SK-N-SH (cell line): Measurements from ENCODE around the gene SEBOX. TPM values are rescaled to one million over a fixed set of nuclear protein-coding genes. Genes with fewer than 3 reads are reported as not detected.
A peak's percentile ranks its signal among the peaks of the same experiment; 100 is the strongest.

Experiments used
- CTCF ChIA-PET: fragments of 300-600, 350-600 bp; formaldehyde crosslinking; extraction: SDS; loops from one replicate; lab custom pipeline; 2021; lab: Yijun Ruan, JAX
- POLR2A ChIA-PET: fragments of 350-600 bp; sonication (Branson Sonifier 250); formaldehyde crosslinking; extraction: SDS; loops from one replicate; lab custom pipeline; 2020; ENCODE audit warnings: antibody characterized with exemption, inconsistent platforms; lab: Yijun Ruan, JAX
- DNase-seq: peaks from one replicate; pipeline ENCODE4 v3.0.0; 2012
- H2AFZ ChIP-seq: fragments of 200-600 bp; sonication (generic); 2 replicates; pipeline ENCODE4 v1.8.1; 2016; ENCODE audit warnings: antibody characterized with exemption, mild to moderate bottlenecking, low read depth
- H3F3A ChIP-seq: fragments of 200-600 bp; sonication (generic); replicated peaks from 2 replicates; pipeline ENCODE3; 2016; ENCODE audit warnings: antibody characterized with exemption, mild to moderate bottlenecking; ENCODE audit not compliant: insufficient read depth
- H3K27ac ChIP-seq, 2 experiments: fragments of 200-500 bp in 1 of 2; fragments of 200-600 bp in 1 of 2; sonication (Bioruptor generic) in 1 of 2; sonication (generic), shearing (Covaris generic) in 1 of 2; 2 replicates each; pipeline versions ENCODE4 v1.5.1 to v1.6.1; 2014 to 2016; ENCODE audit warnings: low read depth in 2 of 2, inconsistent platforms in 1 of 2, low read length in 1 of 2, mild to moderate bottlenecking in 1 of 2, mixed read lengths in 1 of 2
- H3K27me3 ChIP-seq: fragments of 200-600 bp; sonication (generic), shearing (Covaris generic); 2 replicates; pipeline ENCODE4 v1.6.1; 2016; ENCODE audit warnings: mixed run types; ENCODE audit not compliant: insufficient read depth
- H3K36me3 ChIP-seq, 2 experiments: fragments of 200-500 bp in 1 of 2; fragments of 200-600 bp in 1 of 2; sonication (Bioruptor generic) in 1 of 2; sonication (generic) in 1 of 2; replicated peaks in 1 of 2; 2 replicates each; pipeline versions ENCODE3 to v1.5.1; 2014 to 2016; ENCODE audit warnings: low read length in 1 of 2, mild to moderate bottlenecking in 1 of 2; ENCODE audit not compliant: insufficient read depth in 2 of 2, control insufficient read depth in 1 of 2
- H3K4me1 ChIP-seq, 2 experiments: fragments of 200-500 bp in 1 of 2; fragments of 200-600 bp in 1 of 2; sonication (Bioruptor generic) in 1 of 2; sonication (generic), shearing (Covaris generic) in 1 of 2; 2 replicates each; pipeline versions ENCODE4 v1.5.1 to v1.6.1; 2014 to 2016; ENCODE audit warnings: low read depth in 1 of 2, low read length in 1 of 2, mixed run types in 1 of 2; ENCODE audit not compliant: insufficient read depth in 2 of 2, control insufficient read depth in 1 of 2
- H3K4me2 ChIP-seq: fragments of 200-600 bp; sonication (generic), shearing (Covaris generic); 2 replicates; pipeline ENCODE4 v1.6.1; 2017; ENCODE audit warnings: mixed run types
- H3K4me3 ChIP-seq, 2 experiments: fragments of 200-500 bp in 1 of 2; fragments of 200-600 bp in 1 of 2; sonication (Bioruptor generic) in 1 of 2; sonication (generic), shearing (Covaris generic) in 1 of 2; 2 replicates each; pipeline versions ENCODE4 v1.5.1 to v1.8.1; 2014 to 2016; ENCODE audit warnings: low read depth in 2 of 2, inconsistent platforms in 1 of 2, low read length in 1 of 2, mild to moderate bottlenecking in 1 of 2, mixed read lengths in 1 of 2, moderate library complexity in 1 of 2
- H3K79me2 ChIP-seq: fragments of 200-600 bp; sonication (generic); 2 replicates; pipeline ENCODE4 v1.8.1; 2017; ENCODE audit warnings: mild to moderate bottlenecking; ENCODE audit not compliant: insufficient read depth
- H3K9ac ChIP-seq: fragments of 200-600 bp; sonication (generic); 2 replicates; pipeline ENCODE4 v1.6.1; 2017; ENCODE audit warnings: mixed run types
- H3K9me2 ChIP-seq: fragments of 200-600 bp; sonication (generic); 2 replicates; pipeline ENCODE4 v1.6.1; 2017; ENCODE audit warnings: mixed run types
- H3K9me3 ChIP-seq: fragments of 200-600 bp; sonication (generic); 2 replicates; pipeline ENCODE4 v1.6.1; 2017; ENCODE audit warnings: mixed run types, mild to moderate bottlenecking, moderate library complexity
- H4K20me1 ChIP-seq: fragments of 200-600 bp; sonication (generic); 2 replicates; pipeline ENCODE4 v1.6.1; 2017; ENCODE audit warnings: mild to moderate bottlenecking, mixed run types; ENCODE audit not compliant: insufficient read depth
- ELF1 ChIP-seq: IDR thresholded peaks from 2 replicates; pipeline ENCODE4 v1.4.0; 2012
- EP300 ChIP-seq, 2 experiments: IDR thresholded peaks; 2 replicates each; pipeline versions ENCODE4 v1.4.0 to v1.6.1; 2012; ENCODE audit warnings: borderline replicate concordance in 1 of 2, low read depth in 1 of 2, low read length in 1 of 2
- GATA2 ChIP-seq: sonication (generic); formaldehyde crosslinking; IDR thresholded peaks from 2 replicates; pipeline ENCODE4 v1.5.0; 2020; ENCODE audit warnings: mild to moderate bottlenecking, missing genetic modification reagents
- IRF3 ChIP-seq: fragments of 150-350 bp; IDR thresholded peaks from 2 replicates; pipeline ENCODE4 v1.6.1; 2016; ENCODE audit warnings: mild to moderate bottlenecking, low read depth, low read length
- JUND ChIP-seq: IDR thresholded peaks from 2 replicates; pipeline ENCODE4 v1.4.0; 2012
- MAX ChIP-seq: IDR thresholded peaks from 2 replicates; pipeline ENCODE4 v1.4.0; 2012; ENCODE audit warnings: low read depth
- MEF2A ChIP-seq: IDR thresholded peaks from 2 replicates; pipeline ENCODE4 v1.4.0; 2012; ENCODE audit warnings: low read depth, borderline replicate concordance
- MXI1 ChIP-seq: IDR thresholded peaks from 2 replicates; pipeline ENCODE4 v1.6.1; 2012; ENCODE audit warnings: mild to moderate bottlenecking, low read depth, low read length, improper control_type of control experiment
- NFIC ChIP-seq: IDR thresholded peaks from 2 replicates; pipeline ENCODE4 v1.4.0; 2012; ENCODE audit warnings: borderline replicate concordance
- NRF1 ChIP-seq: IDR thresholded peaks from 2 replicates; pipeline ENCODE4 v1.6.1; 2012; ENCODE audit warnings: low read depth, mild to moderate bottlenecking, low read length
- RFX5 ChIP-seq: IDR thresholded peaks from 2 replicates; pipeline ENCODE4 v1.6.1; 2012; ENCODE audit warnings: mild to moderate bottlenecking, improper control_type of control experiment, low read length
- RXRA ChIP-seq: IDR thresholded peaks from 2 replicates; pipeline ENCODE4 v1.4.0; 2012; ENCODE audit warnings: low read depth, mild to moderate bottlenecking, borderline replicate concordance
- TEAD4 ChIP-seq: IDR thresholded peaks from 2 replicates; pipeline ENCODE4 v1.4.0; 2012; ENCODE audit warnings: mild to moderate bottlenecking, borderline replicate concordance; ENCODE audit not compliant: insufficient read depth
- USF1 ChIP-seq: IDR thresholded peaks from 2 replicates; pipeline ENCODE4 v1.4.0; 2012; ENCODE audit warnings: low read depth, borderline replicate concordance
- USF2 ChIP-seq: fragments of 150-350 bp; IDR thresholded peaks from 2 replicates; pipeline ENCODE4 v1.6.1; 2017; ENCODE audit warnings: antibody characterized with exemption, low read length, low read depth, borderline replicate concordance
- WGBS: methylation state at CpG from one replicate; pipeline ENCODE4 v1.1.6; 2017; ENCODE audit warnings: low lambda C conversion rate; 5-methylcytosine and 5-hydroxymethylcytosine counted together
- polyA plus RNA-seq, 3 experiments: library from polyadenylated mRNA; depleted of rRNA; stranded (reverse); fragments of >200 nt; gene quantifications; 2 replicates each; pipeline ENCODE4 v1.2.3, GENCODE V29; 2012

SEBOX gene
- polyA plus RNA-seq, 1 of the 3 experiments (the other 2 are of a cell fraction) = not detected

GRCh38 chr17:28406473-28406814 lies 41.4 kb upstream of the SEBOX start:
- H2AFZ ChIP-seq = peak overlapping the region; percentile 96

GRCh38 chr17:28405632-28406472 lies 40.9 kb upstream of the SEBOX start, which contains the start of gene SLC46A1:
Gene SLC46A1, minus strand, starts transcription at chr17:28406212. Its CDS starts 98 bp downstream, at chr17:28406114.
- Histone ChIP-seq H3K27ac (peak within 1 kb of the TSS; percentile 16 to 56; a peak in 3 of 4 replicates), H3K36me3 (peaks cover 0 to 22% of the 10 kb centered on the region in 2 experiments), H3K9ac (peak within 1 kb of the TSS; percentile 68), H3K9me3 (no peaks in the 10 kb centered on the region), H3K9me2 (no peaks in the 10 kb centered on the region), H3K27me3 (no peaks in the 10 kb centered on the region), H2AFZ (peak within 1 kb of the TSS; percentile 96), H3K4me3 (peak within 1 kb of the TSS; percentile 60 to 88), H3F3A (peaks cover 8% of the 10 kb centered on the region), H3K4me1 (peaks cover 10 to 16% of the 10 kb centered on the region in 2 experiments; a peak in 2 of 4 replicates), H4K20me1 (no peaks in the 10 kb centered on the region), H3K79me2 (no peaks in the 10 kb centered on the region), H3K4me2 (peak within 1 kb of the TSS; percentile 99)
- DNase-seq = peak; percentile 91
- CTCF ChIA-PET = interaction anchor here (0.8 to 4.2 kb wide), 7 partner anchors 9 to 135 kb away, joined by 3 to 23 read pairs (median 4); partner anchors contain the start of gene POLDIP2
- TF ChIP-seq ELF1 (no peak), NFIC (no peak), RXRA (no peak), USF2 (no peak), GATA2 (no peak), EP300 (IDR thresholded peaks at IDR 0.05; ENCODE audit: borderline replicate concordance in 1 of 2, low read depth in 1 of 2, low read length in 1 of 2) (no peak), MXI1 (peak; percentile 85), TEAD4 (no peak), IRF3 (no peak), NRF1 (peak; percentile 71), RFX5 (no peak), MAX (peak; percentile 16; the same call in 1 of the 2 replicates)
- WGBS = 0% methylated on average over 15 of the region's 70 CpGs
- POLR2A ChIA-PET = interaction anchor here (0.7 to 2.4 kb wide), 8 partner anchors 10 to 169 kb away, joined by 3 to 11 read pairs (median 4); partner anchors contain the start of genes IFT20, POLDIP2, SARM1 and TNFAIP1

More at GRCh38 chr17:28406473-28406814, 41.4 kb upstream of the SEBOX start:
- no peaks in the 10 kb centered on the region for H3K79me2 ChIP-seq
- peak overlapping the region; percentile 99 for H3K4me2 ChIP-seq
- CTCF ChIA-PET = interaction anchor here (1.0 to 4.2 kb wide), 3 partner anchors 10 to 85 kb away, joined by 3 to 23 read pairs (median 6); no protein-coding TSS in a partner anchor
- POLR2A ChIA-PET = interaction anchor here (1.9 to 2.4 kb wide), 2 partner anchors 26 to 71 kb away, joined by 8 to 11 read pairs; partner anchors contain the start of genes IFT20 and TNFAIP1
- H3K9ac ChIP-seq = peak overlapping the region; percentile 68; the same call in 1 of the 2 replicates
- peaks cover 8% of the 10 kb centered on the region for H3F3A ChIP-seq
- H3K36me3 ChIP-seq = peaks cover 0 to 17% of the 10 kb centered on the region in 2 experiments
- peak; percentile 61 for DNase-seq
- H3K4me1 ChIP-seq = peaks cover 10 to 16% of the 10 kb centered on the region in 2 experiments; a peak in 2 of 4 replicates
- 0 out of 2 replicates have a peak, but pooled peaks cover 4% of the 10 kb centered on the region for H3K27me3 ChIP-seq
- H3K9me2 ChIP-seq = no peaks in the 10 kb centered on the region
- H3K4me3 ChIP-seq = peak overlapping the region; percentile 60 to 88
- 32% methylated on average over 9 of the region's 9 CpGs for WGBS
- TF ChIP-seq USF1 (no peak; the same call in 1 of the 2 replicates), MEF2A (no peak), ELF1 (no peak), JUND (no peak)
- H3K9me3 ChIP-seq = no peaks in the 10 kb centered on the region
- peak overlapping the region in 1 of 2 experiments; percentile 56; a peak in 2 of 4 replicates for H3K27ac ChIP-seq
- no peaks in the 10 kb centered on the region for H4K20me1 ChIP-seq
